Astrocyte (in vitro differentiated cells and primary cell): ENCODE results near the gene ZSCAN30. TPM values are rescaled to one million over a fixed set of nuclear protein-coding genes. Genes with fewer than 3 reads are reported as not detected.

Experiments
- DNase-seq: peaks from one replicate; pipeline ENCODE4 v3.0.0-alpha.2; 2010; ENCODE audit warnings: low read depth
- FAIRE-seq: peaks from 2 replicates; lab custom pipeline; 2011; peaks lifted over from hg19 to GRCh38; lab: Jason Lieb, UNC
- H2AFZ ChIP-seq: 2 replicates; pipeline ENCODE4 v1.6.0; 2012; ENCODE audit warnings: low read depth, low read length, inconsistent platforms
- H3K27ac ChIP-seq: 2 replicates; pipeline ENCODE4 v1.5.1; 2011; ENCODE audit warnings: low read depth, low read length, inconsistent platforms
- H3K27me3 ChIP-seq: 2 replicates; pipeline ENCODE4 v1.6.0; 2011; ENCODE audit warnings: low read length, inconsistent platforms; ENCODE audit not compliant: insufficient read depth
- H3K36me3 ChIP-seq: 2 replicates; pipeline ENCODE4 v1.5.1; 2011; ENCODE audit warnings: low read length, inconsistent platforms; ENCODE audit not compliant: insufficient read depth
- H3K4me1 ChIP-seq: 2 replicates; pipeline ENCODE4 v1.5.1; 2011; ENCODE audit warnings: low read length, inconsistent platforms; ENCODE audit not compliant: insufficient read depth
- H3K4me2 ChIP-seq: 2 replicates; pipeline ENCODE4 v1.6.0; 2012; ENCODE audit warnings: low read length, inconsistent platforms
- H3K4me3 ChIP-seq: 2 replicates; pipeline ENCODE4 v1.5.1; 2011; ENCODE audit warnings: low read depth, mild to moderate bottlenecking, low read length, inconsistent platforms; ENCODE audit not compliant: insufficient read depth
- H3K79me2 ChIP-seq: 2 replicates; pipeline ENCODE4 v1.6.0; 2012; ENCODE audit warnings: mild to moderate bottlenecking, low read length, inconsistent platforms; ENCODE audit not compliant: insufficient read depth
- H3K9ac ChIP-seq: 2 replicates; pipeline ENCODE4 v1.6.0; 2012; ENCODE audit warnings: mild to moderate bottlenecking, low read length, inconsistent platforms
- H3K9me3 ChIP-seq: 2 replicates; pipeline ENCODE4 v1.5.1; 2012; ENCODE audit warnings: low read depth, mild to moderate bottlenecking, low read length, inconsistent platforms; ENCODE audit not compliant: insufficient read depth
- H4K20me1 ChIP-seq: 2 replicates; pipeline ENCODE4 v1.6.0; 2012; ENCODE audit warnings: low read length, inconsistent platforms; ENCODE audit not compliant: insufficient read depth
- H3K27ac Mint-ChIP-seq: one replicate; pipeline ENCODE4 v1.8.0; 2021; ENCODE audit warnings: mild to moderate bottlenecking, mixed read lengths; ENCODE audit not compliant: unreplicated experiment
- H3K27me3 Mint-ChIP-seq: one replicate; pipeline ENCODE4 v1.8.0; 2021; ENCODE audit warnings: low read depth, mixed read lengths; ENCODE audit not compliant: unreplicated experiment
- H3K36me3 Mint-ChIP-seq: one replicate; pipeline ENCODE4 v1.8.0; 2021; ENCODE audit warnings: low read depth, mixed read lengths; ENCODE audit not compliant: unreplicated experiment
- H3K4me1 Mint-ChIP-seq: one replicate; pipeline ENCODE4 v1.8.0; 2021; ENCODE audit warnings: low read depth, mixed read lengths; ENCODE audit not compliant: unreplicated experiment
- H3K4me3 Mint-ChIP-seq: one replicate; pipeline ENCODE4 v1.8.0; 2021; ENCODE audit warnings: mild to moderate bottlenecking, moderate library complexity, mixed read lengths; ENCODE audit not compliant: unreplicated experiment
- H3K9me3 Mint-ChIP-seq: one replicate; pipeline ENCODE4 v1.8.0; 2021; ENCODE audit warnings: mild to moderate bottlenecking, mixed read lengths; ENCODE audit not compliant: unreplicated experiment
- EZH2 ChIP-seq: IDR thresholded peaks from 2 replicates; pipeline ENCODE4 v1.6.1; 2012; ENCODE audit warnings: mild to moderate bottlenecking, low read length, inconsistent platforms; ENCODE audit not compliant: insufficient read depth
- total RNA-seq: library from RNA; stranded (reverse); gene quantifications from 2 replicates; pipeline ENCODE4 v1.2.1, GENCODE V29; 2021
- TF ChIP-seq, protein P1 (sequence below): IDR thresholded peaks from 2 replicates; pipeline ENCODE4 v1.5.1; 2011; ENCODE audit warnings: low read depth, mild to moderate bottlenecking, inconsistent platforms, low read length, moderate library complexity; ENCODE audit not compliant: insufficient read depth

Gene ZSCAN30
- total RNA-seq, 1 donor from 2014 or later: 19.0 TPM

DNA sequence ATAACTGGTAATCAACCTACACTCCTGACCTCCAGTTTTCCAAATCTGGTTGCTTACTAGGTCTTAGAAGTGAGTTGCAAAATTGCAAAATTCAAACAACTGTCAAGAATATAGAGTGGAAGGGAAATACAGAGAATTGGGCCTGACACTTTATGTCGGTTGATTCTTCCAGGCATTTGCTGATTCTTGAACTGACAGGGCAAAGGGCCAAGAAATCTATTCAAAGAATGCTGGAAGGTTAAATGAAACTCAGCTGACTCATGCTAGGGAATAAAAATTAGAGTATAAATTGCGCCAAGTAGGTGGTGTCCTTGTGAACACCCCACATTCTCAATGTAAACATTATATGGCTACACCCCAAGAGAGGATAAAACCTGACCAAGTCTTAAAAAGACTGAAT lies 21.5 kb upstream of the ZSCAN30 start:
- DNase-seq (peak; percentile 50), FAIRE-seq (no peak)
- H3K9ac ChIP-seq: no peak overlapping the region
- H3K36me3 ChIP-seq: peaks cover 10% of the 10 kb centered on the region
- no peaks in the 10 kb centered on the region for H3K4me1 ChIP-seq
- peaks cover 34% of the 10 kb centered on the region for H3K9me3 ChIP-seq
- Mint-ChIP-seq H3K27ac (no peak overlapping the region), H3K4me1 (no peaks in the 10 kb centered on the region), H3K36me3 (peaks cover 37% of the 10 kb centered on the region), H3K9me3 (peaks cover 49% of the 10 kb centered on the region), H3K27me3 (no peaks in the 10 kb centered on the region), H3K4me3 (no peak overlapping the region)
- H3K79me2 ChIP-seq: peaks cover 4% of the 10 kb centered on the region
- no peaks in the 10 kb centered on the region for H4K20me1 ChIP-seq
- no peak overlapping the region for H3K4me3 ChIP-seq
- H2AFZ ChIP-seq: no peak overlapping the region
- no peak overlapping the region for H3K4me2 ChIP-seq
- TF ChIP-seq, protein P1, sequence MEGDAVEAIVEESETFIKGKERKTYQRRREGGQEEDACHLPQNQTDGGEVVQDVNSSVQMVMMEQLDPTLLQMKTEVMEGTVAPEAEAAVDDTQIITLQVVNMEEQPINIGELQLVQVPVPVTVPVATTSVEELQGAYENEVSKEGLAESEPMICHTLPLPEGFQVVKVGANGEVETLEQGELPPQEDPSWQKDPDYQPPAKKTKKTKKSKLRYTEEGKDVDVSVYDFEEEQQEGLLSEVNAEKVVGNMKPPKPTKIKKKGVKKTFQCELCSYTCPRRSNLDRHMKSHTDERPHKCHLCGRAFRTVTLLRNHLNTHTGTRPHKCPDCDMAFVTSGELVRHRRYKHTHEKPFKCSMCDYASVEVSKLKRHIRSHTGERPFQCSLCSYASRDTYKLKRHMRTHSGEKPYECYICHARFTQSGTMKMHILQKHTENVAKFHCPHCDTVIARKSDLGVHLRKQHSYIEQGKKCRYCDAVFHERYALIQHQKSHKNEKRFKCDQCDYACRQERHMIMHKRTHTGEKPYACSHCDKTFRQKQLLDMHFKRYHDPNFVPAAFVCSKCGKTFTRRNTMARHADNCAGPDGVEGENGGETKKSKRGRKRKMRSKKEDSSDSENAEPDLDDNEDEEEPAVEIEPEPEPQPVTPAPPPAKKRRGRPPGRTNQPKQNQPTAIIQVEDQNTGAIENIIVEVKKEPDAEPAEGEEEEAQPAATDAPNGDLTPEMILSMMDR: no peak
- no peak for TF ChIP-seq EZH2
- H3K27me3 ChIP-seq: no peaks in the 10 kb centered on the region
- no peak overlapping the region for H3K27ac ChIP-seq

DNA sequence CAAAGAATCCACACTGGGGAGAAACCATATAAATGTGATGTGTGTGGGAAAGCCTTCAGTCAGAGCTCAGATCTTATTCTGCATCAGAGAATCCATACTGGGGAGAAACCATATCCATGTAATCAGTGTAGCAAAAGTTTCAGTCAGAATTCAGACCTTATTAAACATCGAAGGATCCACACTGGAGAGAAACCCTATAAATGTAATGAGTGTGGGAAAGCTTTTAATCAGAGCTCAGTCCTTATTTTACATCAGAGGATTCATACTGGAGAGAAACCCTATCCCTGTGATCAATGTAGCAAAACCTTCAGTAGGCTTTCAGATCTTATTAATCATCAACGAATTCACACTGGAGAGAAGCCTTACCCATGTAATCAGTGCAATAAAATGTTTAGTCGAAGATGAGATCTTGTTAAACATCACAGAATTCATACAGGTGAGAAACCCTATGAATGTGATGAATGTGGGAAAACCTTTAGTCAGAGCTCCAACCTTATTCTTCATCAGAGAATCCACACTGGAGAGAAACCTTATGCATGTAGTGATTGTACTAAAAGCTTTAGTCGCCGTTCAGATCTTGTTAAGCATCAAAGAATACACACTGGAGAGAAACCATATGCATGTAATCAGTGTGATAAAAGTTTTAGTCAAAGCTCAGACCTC lies 16.7 kb upstream of the ZSCAN30 start:
- Mint-ChIP-seq H3K27ac (no peak overlapping the region), H3K9me3 (peaks cover 70% of the 10 kb centered on the region), H3K4me1 (no peaks in the 10 kb centered on the region), H3K4me3 (no peak overlapping the region), H3K27me3 (no peaks in the 10 kb centered on the region), H3K36me3 (peaks cover 73% of the 10 kb centered on the region)
- Histone ChIP-seq H3K36me3 (peaks cover 30% of the 10 kb centered on the region), H3K79me2 (peaks cover 26% of the 10 kb centered on the region), H3K4me1 (no peaks in the 10 kb centered on the region), H3K27me3 (no peaks in the 10 kb centered on the region), H3K9me3 (peaks cover 60% of the 10 kb centered on the region), H3K4me3 (no peak overlapping the region), H3K4me2 (no peak overlapping the region), H3K27ac (no peak overlapping the region), H3K9ac (no peak overlapping the region), H4K20me1 (no peaks in the 10 kb centered on the region), H2AFZ (no peak overlapping the region)
- FAIRE-seq: no peak
- TF ChIP-seq EZH2: no peak
- TF ChIP-seq, protein P1: no peak
- DNase-seq: no peak

DNA sequence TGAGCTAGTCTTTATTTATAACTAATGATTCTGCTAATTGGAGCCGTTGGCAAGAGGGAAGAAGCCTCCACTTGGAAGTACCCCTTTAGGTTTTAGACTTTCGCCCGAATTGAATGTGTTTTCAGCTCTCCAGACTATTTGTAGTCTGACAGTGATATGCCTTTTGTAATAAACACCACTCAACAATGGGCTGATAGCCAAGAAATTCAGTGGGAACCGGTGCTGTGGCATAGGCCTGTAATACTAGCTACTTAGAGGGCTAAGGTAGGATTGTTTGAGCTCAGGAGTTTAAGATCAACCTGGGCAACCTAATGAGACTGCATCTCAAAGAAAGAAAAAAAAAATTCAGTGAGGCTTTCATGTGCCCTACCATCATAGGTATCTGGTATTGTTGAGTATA lies 13.6 kb upstream of the ZSCAN30 start:
- Mint-ChIP-seq H3K9me3 (peaks cover 59% of the 10 kb centered on the region), H3K4me3 (no peak overlapping the region), H3K27me3 (no peaks in the 10 kb centered on the region), H3K27ac (no peak overlapping the region), H3K36me3 (peaks cover 78% of the 10 kb centered on the region), H3K4me1 (no peaks in the 10 kb centered on the region)
- H3K4me2 ChIP-seq: no peak overlapping the region
- no peaks in the 10 kb centered on the region for H3K4me1 ChIP-seq
- DNase-seq (no peak), FAIRE-seq (no peak)
- peaks cover 55% of the 10 kb centered on the region for H3K79me2 ChIP-seq
- H3K9ac ChIP-seq: no peak overlapping the region
- H2AFZ ChIP-seq: no peak overlapping the region
- no peaks in the 10 kb centered on the region for H3K27me3 ChIP-seq
- no peak overlapping the region for H3K4me3 ChIP-seq
- no peaks in the 10 kb centered on the region for H4K20me1 ChIP-seq
- H3K27ac ChIP-seq: no peak overlapping the region
- peaks cover 38% of the 10 kb centered on the region for H3K36me3 ChIP-seq
- TF ChIP-seq EZH2: no peak
- TF ChIP-seq, protein P1: no peak
- peaks cover 52% of the 10 kb centered on the region for H3K9me3 ChIP-seq
